ENCODE measurements around the gene PDZD4. TPM values are rescaled to one million over a fixed set of nuclear protein-coding genes. Genes with fewer than 3 reads are reported as not detected.

The PDZD4 gene
- total RNA-seq (ENCODE audit: low replicate concordance) = 0.08 and 1.1 TPM in 2 replicates

GRCh38 chrX:153829799-153830639, at the start of gene PDZD4:
Gene PDZD4, minus strand, starts transcription at chrX:153830544. Its CDS starts 246 bp downstream, at chrX:153830298.

GRCh38 chrX:153794018-153794896, 36.1 kb downstream of the PDZD4 start, which contains the start of the genes IDH3G and SSR4:
Gene IDH3G, minus strand, starts transcription at chrX:153794375. Its CDS starts 49 bp downstream, at chrX:153794326.
Gene SSR4, plus strand, starts transcription at chrX:153794668. Its CDS starts 20 bp downstream, at chrX:153794688.

DNA sequence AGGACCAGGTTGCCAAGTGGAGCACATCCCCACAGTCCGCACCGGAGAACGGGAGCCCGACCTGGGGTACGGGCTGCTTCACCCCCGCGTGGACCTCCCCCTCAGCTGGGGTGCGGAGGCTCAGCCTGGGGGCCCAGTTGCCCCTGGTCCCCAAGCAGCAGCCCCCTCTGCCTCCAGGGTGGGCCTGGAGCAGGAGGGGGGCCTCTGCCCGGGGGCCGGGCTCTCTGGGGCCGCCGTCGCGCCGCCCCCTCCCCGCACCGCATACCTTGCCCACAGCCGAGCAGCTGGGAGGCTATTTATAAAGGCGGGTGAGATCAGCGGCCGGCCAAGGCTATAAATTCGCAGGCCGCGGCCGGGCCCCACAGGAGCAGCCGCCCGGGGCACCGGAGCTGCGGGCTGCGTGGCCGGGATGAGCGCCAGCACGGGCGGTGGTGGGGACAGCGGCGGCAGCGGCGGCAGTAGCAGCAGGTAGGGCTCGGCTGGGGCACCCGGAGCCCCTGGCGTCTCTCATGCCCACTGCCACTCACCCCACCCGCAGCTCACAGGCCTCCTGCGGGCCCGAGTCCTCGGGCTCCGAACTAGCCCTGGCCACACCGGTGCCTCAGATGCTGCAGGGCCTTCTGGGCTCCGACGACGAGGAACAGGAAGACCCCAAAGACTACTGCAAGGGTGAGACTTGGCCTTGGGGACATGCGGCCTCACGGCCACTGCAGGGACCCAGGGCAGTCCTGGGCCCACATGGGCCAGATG, 49.5 kb downstream of the PDZD4 start, which contains the start of gene SRPK3:
SRPK3 (plus strand) TSS at position 364 of the 750 bp plus-strand sequence; CDS start at position 410, 46 bp downstream.

DNA sequence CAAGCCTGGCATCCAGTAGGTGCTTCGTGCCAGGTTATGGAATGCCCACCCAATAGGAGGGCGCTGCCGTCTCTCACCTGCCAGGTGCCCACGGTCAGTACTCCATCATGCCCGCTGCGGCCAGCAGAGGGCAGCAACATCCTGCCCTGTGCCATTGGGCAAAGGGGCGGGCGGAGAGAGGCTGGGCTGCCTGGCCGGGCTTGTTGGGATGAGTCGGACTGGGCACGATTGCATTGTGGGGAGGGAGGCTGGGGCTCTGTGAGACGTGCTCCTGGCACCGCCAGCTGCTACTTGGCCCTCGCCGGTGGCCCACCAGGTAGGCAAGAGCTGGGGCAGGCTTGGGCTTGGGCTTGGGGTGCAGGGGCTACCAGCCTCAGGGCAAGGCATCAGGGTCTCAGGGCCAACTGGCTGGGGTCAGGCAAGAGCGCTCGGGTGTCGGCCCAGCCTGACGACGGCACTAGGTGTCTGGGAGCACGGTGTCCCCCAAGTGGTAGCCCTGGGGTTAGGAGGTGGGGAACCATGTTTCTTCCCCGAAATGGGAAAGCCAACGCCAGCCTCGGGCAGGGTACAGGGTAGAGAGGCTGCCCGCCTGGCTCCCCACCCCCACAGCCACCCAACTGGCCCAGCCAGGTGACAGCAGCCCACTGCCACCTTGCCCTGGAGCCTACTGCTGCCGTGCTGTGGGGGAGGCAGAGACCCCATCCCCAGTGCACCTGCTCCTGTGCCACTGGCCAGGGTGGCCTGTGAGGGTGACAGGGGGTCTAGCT, 66.2 kb downstream of the PDZD4 start, which contains the start of gene PLXNB3:
PLXNB3 (plus strand) TSS at position 261 of the 767 bp plus-strand sequence. CDS start 1,287 bp downstream, outside the sequence.

Other genes starting within 250 kb of the PDZD4 start
- 19.8 and 43.8 TPM in 2 replicates for gene CCNQ, start 231.4 kb downstream of the PDZD4 start, total RNA-seq (ENCODE audit: low replicate concordance)
- not detected in 2 replicates for gene DUSP9, start 183.3 kb downstream of the PDZD4 start, total RNA-seq (ENCODE audit: low replicate concordance)
- 0.30 and 0.47 TPM in 2 replicates for gene PNCK, start 156.7 kb downstream of the PDZD4 start, total RNA-seq (ENCODE audit: low replicate concordance)
- 10.8 TPM in 2 replicates for gene SLC6A8, start 142.6 kb downstream of the PDZD4 start, total RNA-seq (ENCODE audit: low replicate concordance)
- 152 and 188 TPM in 2 replicates for gene BCAP31, start 106.2 kb downstream of the PDZD4 start, total RNA-seq (ENCODE audit: low replicate concordance)
- 8.4 and 13.5 TPM in 2 replicates for gene ABCD1, start 105.7 kb downstream of the PDZD4 start, total RNA-seq (ENCODE audit: low replicate concordance)
- gene PLXNB3, start 66.3 kb downstream of the PDZD4 start, total RNA-seq (ENCODE audit: low replicate concordance) = 2.5 and 4.1 TPM in 2 replicates
- gene SRPK3, start 49.5 kb downstream of the PDZD4 start, total RNA-seq (ENCODE audit: low replicate concordance) = under 0.01 and 0.30 TPM in 2 replicates
- gene IDH3G, start 36.2 kb downstream of the PDZD4 start, total RNA-seq (ENCODE audit: low replicate concordance) = 54.6 and 96.1 TPM in 2 replicates
- 188 and 219 TPM in 2 replicates for gene SSR4, start 35.9 kb downstream of the PDZD4 start, total RNA-seq (ENCODE audit: low replicate concordance)
- gene L1CAM, start 55.6 kb upstream of the PDZD4 start, total RNA-seq (ENCODE audit: low replicate concordance) = 0.08 and 0.23 TPM in 2 replicates
- gene AVPR2, start 74.1 kb upstream of the PDZD4 start, total RNA-seq (ENCODE audit: low replicate concordance) = 0.12 TPM in 1 of 2 replicates, not detected in the other
- gene ARHGAP4, start 95.7 kb upstream of the PDZD4 start, total RNA-seq (ENCODE audit: low replicate concordance) = 0.90 and 2.7 TPM in 2 replicates
- 45.5 and 56.5 TPM in 2 replicates for gene NAA10, start 104.5 kb upstream of the PDZD4 start, total RNA-seq (ENCODE audit: low replicate concordance)
- gene RENBP, start 114.1 kb upstream of the PDZD4 start, total RNA-seq (ENCODE audit: low replicate concordance) = 5.5 and 25.5 TPM in 2 replicates
- gene HCFC1, start 141.3 kb upstream of the PDZD4 start, total RNA-seq (ENCODE audit: low replicate concordance) = 6.0 and 8.2 TPM in 2 replicates
- gene TMEM187, start 142.2 kb upstream of the PDZD4 start, total RNA-seq (ENCODE audit: low replicate concordance) = 7.1 and 10.1 TPM in 2 replicates
- gene IRAK1, start 189.4 kb upstream of the PDZD4 start, total RNA-seq (ENCODE audit: low replicate concordance) = 59.0 and 66.3 TPM in 2 replicates